ENCODE results near the gene LRMDA.
"Not testable (repeated sequence)": the region's sequence is repeated elsewhere in the genome, so short reads cannot be mapped to it uniquely, and the experiment has no call there.

LRMDA gene

DNA sequence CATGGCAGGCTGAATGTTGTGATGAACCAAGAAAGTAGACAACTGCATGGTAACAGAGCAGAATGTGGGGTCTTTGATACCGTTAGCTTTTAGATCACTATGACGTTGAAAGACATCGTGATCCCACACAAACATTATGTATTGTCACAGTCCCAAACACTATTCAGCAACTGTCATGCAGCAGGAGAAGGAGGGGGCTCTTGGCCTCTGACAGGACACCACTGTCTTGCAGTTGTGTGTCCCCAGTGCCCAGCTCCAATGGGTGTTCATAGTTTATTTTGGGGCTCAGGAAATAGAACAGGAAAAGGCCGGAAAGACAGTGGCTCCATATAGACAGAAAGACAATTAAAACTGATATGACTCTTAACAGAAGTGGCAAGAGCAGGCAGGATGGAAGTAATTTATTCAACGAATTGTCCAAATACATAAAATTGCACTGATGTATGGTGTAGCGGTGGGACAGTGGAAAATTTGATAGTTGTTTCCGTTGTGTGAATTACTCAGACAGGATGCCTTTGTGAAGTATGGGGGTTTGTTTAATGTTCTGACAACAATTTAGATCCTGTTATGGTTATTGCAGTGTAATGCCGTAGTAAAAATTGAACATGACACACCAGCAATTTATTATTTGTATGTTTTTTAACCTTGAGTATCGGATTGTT lies 292.0 kb downstream of the LRMDA start:
- DNase-seq = no peak

DNA sequence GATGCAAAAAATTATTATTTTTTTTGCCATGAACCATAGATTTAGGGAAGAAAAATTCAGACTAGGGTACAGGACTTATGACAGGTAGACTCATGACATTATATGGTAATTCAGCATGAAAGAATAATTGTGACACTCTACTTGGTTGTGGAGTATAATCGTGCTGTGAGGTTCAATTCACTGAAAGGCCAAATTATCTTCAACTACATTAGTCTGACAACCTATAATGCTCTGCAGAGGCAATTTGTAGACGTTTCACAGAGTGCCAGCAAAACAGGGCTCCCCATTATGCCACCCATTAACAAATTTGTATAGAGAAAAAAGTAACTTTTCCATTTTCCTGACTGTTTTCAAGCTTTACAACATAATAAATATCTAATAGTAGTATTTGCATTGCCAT lies 292.6 kb downstream of the LRMDA start:
- DNase-seq = no peak

DNA sequence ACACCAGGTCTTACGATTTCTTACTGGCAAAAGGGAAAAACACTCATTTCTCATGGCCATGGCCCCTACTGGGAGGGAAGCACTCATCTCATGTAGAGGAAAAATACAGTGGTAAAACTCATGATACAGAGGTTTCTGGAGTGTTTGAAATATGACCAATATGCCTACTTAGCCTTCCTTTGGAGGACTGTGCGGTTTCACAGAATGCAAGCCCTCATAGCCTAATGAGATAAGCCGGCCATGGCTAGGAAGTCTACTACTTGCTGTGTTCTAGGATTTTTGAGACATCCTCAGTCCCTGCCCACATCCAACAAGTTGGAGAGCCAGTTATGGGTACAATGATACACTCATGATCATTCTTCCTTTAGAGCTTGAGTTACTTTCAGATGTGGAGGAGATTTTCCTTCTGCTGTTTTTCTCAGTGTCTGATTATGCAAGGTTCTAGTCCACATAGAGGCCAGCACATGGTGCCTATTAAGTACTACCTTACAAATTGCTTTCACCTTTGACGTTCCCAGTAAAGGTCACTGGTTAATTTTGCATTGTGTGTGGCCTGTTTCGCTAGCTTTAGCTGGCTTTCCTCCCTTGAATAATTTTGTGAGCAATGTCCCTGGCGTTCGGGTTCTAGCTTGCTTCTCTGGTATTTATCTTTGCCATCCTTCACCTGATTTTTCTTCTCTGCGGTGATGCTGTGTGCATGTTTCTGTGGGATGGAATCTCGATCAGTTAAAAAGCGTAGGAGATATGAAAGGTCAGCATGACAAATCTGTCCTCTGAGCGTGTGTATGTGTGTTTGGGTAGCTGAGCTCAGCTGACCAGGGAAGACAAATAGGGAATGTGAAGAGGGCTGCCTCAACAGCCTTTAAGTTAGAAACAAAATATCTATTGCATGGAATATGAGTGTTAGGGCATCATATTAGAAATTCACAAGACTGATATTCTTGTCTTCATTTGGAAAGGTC lies 295.4 kb downstream of the LRMDA start:
- DNase-seq = no peak

DNA sequence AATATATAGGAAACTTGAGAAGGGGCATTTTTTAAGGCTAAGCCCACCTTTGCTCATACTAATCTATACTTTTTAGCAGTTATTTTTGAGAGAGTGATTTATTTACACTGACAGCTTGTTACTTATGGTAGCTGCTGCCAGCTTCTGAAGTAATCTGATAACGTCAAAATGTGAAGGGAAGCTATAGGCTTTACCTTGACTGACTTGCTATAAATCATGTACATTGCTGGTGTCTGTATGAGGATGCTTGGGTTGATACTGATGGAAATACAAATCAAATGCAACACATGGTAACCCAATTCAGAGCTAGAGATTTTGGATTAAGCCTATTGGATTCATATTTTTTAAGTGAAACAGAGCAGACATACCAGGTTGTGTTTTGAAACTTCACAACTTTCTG lies 299.4 kb downstream of the LRMDA start:
- DNase-seq = no peak

DNA sequence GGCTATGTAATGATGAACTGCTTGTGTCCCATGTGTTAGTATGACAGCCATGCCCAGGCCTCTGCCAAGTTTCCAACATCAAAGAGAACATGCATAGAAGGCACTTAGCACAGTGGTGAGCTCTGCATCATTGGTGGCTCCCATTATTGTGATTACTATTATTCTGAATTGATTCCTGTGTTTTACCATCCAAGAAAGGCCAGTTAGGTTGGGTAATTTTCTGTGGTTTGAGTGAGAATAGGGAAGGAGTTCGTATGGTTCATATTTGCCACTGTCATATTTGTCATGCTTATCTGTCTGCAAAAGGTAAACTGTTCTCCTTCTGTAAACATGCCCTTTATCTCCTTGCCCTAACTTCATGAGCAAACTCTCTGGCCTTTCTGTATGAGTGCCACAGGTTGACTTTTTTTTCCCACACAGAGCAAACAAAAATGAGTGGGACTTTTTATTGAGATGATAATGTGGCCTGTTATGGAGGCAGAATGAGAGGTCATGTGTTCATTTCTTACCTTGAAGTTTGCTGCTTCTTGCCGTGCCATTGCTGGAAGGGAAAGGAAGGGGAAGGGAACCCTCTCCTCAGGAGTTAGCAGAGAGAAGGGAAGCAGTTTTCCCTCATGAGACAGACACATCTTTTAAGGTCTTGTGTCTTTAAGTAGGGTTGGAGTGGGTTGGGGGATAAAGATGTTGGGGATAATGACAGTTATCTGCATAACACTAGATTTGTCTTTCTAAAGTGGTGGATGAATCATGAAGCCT lies 301.9 kb downstream of the LRMDA start:
- no peak for DNase-seq

DNA sequence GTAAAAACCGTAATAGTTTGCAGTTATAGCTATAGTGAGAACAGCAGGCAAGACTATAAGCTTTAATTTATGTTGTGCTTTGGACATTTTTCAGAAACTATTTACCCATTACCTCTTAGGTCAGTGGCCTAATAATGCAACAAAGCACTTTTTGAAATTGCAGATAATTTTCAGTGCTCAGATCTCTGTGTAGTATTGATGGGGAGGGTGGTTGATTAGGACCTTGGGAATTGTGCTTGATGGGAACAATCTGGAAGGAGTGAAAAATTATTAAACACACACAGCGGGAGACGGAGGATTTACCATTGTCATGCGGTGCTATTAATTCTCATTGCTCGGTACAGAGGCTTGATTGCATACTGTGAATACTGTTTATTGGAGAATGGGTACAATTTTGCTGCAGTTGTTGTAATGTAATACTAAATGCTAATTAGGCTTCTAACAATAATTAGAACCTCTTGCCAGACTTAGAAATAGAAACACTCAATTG lies 304.8 kb downstream of the LRMDA start:
- DNase-seq = no peak

DNA sequence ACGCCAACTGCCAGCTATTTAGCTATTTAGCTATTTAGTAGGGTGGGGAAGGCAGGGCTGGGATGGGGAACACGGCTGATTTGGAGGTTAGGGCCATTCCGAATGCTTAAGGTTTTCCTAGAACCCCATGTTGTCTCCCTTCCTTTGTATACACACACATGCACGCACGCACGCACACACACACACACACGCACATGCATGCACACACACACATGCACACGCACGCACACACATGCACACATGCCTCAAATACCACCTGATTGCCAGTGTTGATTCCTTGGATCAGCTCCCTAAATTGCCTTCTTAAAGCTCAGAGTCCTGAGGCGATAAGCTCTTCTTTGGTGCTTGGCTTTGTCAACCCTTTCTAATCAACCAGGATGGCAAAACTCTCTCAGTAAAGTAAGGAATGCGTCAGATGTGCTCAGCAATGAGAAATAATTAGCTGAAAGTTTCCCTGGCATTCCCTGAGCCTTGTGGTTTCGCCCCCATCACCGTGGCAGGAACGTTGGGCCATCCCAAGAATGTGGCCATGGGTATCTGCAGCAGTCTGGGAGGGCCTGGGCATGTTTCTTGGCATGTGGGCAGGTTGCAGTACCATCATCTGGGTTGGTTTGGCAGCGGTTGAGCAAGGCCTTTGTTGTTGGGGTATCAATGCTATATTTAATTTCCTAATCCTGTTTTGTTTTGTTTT lies 305.6 kb downstream of the LRMDA start:
- DNase-seq = no peak

DNA sequence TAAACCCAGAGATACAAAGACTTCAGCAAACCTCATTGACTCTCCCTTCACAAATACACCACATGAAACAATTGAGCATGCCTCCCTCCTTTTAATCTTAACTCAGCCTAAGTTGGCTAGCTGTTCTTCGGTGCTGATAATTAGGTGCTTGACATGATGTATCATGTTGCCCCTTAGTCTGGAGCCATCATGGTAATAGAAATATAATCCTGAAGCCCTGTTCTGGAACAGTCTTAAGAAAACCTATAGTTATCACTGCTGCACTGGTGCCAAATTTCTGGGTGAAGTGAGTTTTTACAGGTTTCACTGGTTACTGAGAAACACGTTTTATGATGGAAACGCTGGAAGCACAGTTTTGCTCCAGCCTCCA lies 306.1 kb downstream of the LRMDA start:
- no peak for DNase-seq

DNA sequence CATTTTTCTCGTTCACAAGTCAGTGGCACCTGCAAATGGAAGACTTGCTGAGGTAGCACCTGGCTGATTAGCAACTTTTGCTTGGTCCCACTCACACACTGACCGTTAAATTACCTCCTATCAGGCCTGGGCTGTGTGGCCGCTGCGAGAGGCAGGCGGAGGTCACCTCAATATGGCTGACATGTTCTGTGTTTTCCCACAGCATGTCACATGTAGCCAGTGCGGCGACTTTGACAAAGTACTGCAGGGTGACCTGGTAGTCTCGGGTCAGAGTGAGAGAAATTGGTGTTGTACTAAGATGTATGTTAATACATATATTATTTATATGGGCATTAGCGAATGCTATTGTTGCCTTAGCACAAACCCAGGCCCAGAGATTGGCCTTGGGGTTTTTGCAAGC lies 307.5 kb downstream of the LRMDA start:
- no peak for DNase-seq

DNA sequence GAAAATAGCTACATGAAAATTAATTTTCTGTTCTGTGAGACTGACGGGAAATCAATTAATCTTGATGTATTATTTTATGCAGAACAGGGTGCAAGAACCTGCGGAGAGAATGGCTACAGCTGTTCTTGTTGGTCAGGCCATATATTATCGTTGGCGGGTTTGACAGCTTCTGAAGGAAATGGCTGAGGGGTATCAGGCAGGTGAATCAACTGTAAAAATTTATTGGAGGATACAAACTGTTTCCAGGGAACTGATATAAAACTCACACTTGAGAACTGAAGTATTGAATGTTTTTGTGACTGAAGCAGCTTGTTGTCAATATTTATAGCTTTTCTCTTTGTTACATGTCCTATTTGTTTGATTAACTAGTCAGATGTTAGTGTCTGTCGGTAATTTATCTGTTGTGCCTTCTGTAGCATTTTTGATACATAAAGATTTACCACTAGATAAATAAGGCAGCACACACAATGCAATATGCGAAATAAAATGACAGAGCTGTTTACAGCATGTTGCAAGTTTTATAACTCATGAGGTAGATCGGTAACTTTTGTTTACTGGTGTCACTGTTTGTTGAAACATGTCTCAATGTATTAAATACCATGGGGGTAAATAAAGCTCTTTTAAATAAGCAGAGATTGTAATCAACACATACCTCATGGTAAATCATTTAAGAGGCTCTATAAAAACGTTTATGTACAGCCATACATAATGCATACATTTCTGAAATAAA lies 308.2 kb downstream of the LRMDA start:
- no peak for DNase-seq

DNA sequence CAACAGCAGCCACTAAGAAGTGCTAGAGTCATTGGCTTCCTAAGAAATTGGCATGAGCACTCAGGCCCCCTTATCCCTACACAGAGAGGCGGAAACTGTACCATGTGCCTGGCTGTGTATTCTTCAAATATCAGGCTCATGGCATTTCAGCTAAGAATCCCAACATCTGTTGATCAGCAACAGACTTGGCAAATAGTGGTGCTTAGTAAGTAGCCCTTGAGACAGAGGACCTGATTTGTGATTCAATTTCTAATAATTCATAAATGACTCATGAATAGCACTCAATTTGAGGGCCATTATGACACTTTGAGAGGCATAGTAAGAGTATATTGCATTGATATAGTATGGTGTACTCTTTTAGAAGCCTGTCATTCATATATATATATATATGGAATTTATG lies 309.1 kb downstream of the LRMDA start:
- DNase-seq = no peak

DNA sequence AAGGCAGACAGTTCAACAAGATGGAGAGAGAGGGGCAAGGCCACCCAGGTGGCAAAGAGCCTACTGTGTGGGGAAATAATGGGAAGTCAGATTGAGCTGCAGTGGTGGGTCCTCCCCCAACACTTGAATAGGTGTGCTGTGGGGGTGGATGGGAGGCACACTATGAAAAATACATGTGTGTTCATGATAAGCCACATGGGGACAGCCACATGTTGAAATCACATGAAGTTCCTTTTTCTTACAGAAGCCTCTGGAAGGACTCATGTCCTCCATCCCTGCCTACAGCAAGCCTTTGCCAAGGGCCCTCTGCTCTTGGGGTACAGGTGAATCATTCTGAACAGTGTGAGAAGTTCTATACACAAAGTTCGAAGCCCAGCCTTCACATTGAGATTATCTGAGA lies 310.9 kb downstream of the LRMDA start:
- no peak for DNase-seq

DNA sequence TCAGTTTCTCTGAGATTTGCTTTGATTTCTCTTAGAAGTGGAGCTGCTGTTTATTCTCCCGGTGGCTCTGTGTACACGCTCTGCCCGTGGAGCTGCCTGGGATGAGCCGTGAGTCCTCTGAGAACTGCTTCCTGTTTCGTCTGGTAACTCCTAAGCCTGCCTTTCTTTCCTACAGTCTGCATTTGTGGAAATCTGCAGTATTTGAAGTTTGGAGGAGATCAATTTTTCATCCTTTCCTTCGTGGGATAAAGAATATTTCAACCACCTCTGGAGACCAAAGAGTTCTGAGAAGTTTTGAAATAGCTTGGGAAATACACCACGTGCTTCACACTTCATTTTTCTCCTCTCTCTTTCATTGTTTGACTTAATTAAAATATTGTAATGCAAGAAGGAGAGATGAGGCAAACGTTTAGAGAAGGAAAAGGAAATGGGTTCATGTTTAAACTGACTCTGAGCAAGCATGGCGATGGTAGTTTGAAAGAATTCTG lies 311.9 kb downstream of the LRMDA start:
- no peak for DNase-seq

DNA sequence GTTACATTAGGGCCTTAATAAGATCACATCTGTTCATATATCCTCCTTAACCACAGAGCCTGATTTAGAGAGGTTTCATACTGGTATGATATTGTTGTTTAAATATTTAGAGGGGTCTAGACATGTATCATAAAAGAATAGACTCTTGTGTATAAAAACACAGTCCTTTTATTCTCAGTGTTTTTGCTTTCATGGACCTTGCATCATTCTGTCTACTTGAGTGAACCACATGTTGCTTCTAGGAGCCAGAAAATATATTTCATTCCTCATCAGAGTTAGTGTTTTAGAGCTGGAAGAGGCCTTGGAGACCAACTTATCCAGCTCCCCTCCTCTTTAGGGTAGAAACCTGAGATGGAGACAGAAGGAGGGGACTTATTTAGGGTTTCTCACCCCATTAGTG lies 312.8 kb downstream of the LRMDA start:
- no peak for DNase-seq

DNA sequence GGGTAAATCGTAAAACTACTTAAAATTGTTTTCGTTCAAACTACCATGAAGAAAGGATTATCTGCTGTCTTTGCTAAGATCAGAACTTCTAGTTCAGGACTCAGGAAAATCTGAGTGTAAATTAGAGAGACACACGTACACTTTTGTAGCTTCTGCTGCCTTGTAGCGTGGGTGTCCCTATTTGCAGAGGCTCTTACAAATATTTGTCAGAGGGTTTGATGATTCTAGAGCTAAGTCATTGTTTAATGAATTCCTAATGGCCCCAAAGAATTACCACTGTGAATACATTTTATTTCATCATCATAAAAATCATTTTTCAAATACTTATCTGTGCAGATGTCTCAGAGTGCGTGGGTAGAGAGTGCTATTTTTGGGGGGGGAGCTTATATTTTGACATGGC lies 314.9 kb downstream of the LRMDA start:
- no peak for DNase-seq

DNA sequence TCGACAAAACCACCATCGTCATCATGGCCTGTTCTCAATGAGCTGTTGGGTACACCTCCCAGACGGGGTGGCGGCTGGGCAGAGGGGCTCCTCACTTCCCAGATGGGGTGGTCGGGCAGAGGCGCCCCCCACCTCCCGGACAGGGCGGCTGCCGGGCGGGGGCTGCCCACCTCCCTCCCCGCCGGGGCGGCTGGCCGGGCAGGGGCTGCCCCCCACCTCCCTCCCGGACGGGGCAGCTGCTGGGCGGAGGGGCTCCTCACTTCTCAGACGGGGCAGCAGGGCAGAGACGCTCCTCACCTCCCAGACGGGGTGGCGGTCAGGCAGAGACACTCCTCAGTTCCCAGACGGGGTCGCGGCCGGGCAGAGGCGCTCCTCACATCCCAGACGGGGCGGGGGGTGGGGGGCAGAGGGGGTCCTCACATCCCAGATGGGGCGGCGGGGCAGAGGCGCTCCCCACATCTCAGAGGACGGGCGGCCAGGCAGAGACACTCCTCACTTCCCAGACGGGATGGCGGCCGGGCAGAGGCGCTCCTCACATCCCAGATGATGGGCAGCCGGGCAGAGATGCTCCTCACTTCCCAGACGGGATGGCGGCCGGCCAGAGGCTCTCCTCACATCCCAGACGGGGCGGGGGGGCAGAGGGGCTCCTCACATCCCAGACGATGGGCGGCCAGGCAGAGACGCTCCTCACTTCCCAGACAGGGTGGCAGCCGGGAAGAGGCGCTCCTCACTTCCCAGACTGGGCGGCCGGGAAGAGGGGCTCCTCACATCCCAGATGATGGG lies 318.9 kb downstream of the LRMDA start:
- not testable (repeated sequence) for DNase-seq

DNA sequence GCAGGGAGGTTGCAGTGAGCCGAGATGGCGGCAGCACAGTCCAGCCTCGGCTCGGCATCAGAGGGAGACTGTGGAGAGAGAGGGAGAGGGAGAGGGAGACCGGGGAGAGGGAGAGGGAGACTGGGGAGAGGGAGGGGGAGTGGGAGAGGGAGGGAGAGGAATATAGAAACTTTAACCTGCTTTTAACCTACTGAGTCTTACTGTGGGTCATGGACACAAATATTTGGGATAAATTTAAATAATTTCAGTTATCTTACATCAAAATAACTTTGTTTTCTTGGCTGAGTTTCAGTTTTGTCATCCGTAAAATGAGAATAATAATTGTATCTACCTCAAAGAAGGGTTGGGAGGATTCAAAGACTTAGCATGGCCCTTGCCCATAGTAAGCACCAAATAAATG lies 319.8 kb downstream of the LRMDA start:
- no peak for DNase-seq

DNA sequence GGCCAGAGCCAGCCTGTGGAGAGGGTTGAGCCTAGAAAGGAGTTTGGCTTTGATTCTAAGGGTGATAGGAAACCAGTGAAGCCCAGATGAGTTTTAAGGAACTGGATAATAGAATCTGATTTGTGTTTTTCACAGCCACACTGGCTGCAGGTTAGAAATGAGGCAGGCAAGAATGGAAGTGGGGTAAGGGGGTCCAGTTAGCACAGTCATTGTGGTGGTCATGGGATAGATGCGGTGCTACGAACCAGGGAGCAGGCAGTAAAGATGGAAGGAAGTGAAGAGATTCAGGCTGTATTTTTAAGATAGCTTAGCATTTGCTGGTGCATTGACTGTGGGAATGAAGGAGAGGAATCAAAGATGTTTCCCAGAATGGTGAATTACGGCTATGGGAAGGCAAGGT lies 322.2 kb downstream of the LRMDA start:
- no peak for DNase-seq

DNA sequence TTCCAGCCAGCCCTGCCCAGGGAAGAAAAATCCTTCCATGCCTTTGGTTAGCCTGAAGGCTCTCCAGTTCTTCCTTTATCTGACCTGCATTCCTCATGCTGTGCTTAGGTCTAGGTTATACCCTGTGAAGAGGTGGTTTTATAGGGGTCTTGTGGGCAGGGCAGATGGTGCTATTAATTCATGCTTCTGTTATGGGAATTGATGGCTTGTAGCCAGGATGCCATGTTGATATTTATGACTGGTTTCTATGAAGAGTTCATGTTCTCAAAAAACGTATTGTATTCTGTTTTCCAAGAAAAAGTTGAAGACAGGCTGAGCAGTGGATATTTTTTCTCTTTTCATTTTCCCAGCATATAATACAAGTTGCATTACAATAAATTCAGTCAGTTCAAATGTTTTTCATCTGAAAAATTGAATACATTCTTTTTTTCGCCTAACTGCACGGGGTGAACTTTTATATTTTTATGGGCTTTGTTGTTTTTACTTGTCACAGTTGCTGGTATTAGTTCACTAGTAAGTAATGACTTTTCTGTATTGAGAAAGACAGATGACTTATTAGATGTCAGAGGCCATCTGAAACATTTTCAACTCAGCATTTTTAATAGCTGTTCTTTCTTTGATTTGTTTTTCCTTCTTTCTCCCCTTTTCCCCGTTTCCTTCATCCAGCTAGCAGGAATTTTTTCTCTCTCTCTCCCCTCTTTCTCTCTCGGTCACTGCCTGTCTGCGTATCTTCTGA lies 322.8 kb downstream of the LRMDA start:
- DNase-seq = no peak

DNA sequence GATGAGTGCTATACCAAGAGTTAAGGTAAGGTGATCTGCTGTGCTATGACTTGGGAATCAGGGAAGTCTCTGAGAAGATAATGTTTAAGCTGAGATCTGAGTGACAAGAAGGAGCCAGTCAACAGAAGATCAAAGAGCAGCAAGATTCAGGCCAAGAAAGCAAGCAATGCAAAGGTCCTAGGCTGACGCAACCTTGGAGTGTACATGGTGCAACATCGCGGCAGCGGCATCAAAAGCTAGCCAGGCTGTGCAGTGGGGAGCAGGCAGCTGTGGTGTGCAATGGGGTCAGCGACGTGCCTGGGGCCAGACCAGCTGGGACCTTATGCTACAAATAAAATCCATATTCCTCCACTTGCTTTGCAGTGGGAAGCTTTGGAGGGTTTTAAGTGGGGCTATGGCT lies 324.1 kb downstream of the LRMDA start:
- no peak for DNase-seq

Measured in CD4-positive, alpha-beta T cell treated with Interleukin-1 beta for 1 hour (primary cell).